ENCODE data around the gene EIF4E2.

- TF ChIP-seq EP300 (IDR thresholded peaks at IDR 0.05) (no peak), POLR2A (IDR thresholded peaks at IDR 0.05) (no peak)
Observed at GRCh38 chr2:232600053-232600773, 49.7 kb downstream of the EIF4E2 start.

Data from ovary (tissue), 1 donor.